Activated CD4-positive, alpha-beta memory T cell treated with anti-CD3 and anti-CD28 coated beads for 36 hours (primary cell): ENCODE measurements around the gene TMSB4X. TPM values are rescaled to one million over a fixed set of nuclear protein-coding genes. Genes with fewer than 3 reads are reported as not detected.
A peak's percentile ranks its signal among the peaks of the same experiment; 100 is the strongest.

Source experiments
- CTCF ChIA-PET: fragments of 350-600 bp; sonication (Branson Sonifier 250); formaldehyde crosslinking; loops from one replicate; lab custom pipeline; 2021; ENCODE audit warnings: antibody characterized with exemption, inconsistent platforms; lab: Charles Lee
- POLR2A ChIA-PET: fragments of 350-600 bp; sonication (Branson Sonifier 250); formaldehyde crosslinking; loops from one replicate; lab custom pipeline; 2021; ENCODE audit warnings: antibody characterized with exemption; lab: Charles Lee
- DNase-seq: peaks from one replicate; pipeline ENCODE4 v3.0.0-alpha.2; 2020
- H3K27ac Mint-ChIP-seq: one replicate; pipeline ENCODE4 v1.8.0; 2021; ENCODE audit warnings: mixed read lengths
- H3K27me3 Mint-ChIP-seq: one replicate; pipeline ENCODE4 v1.8.0; 2021; ENCODE audit warnings: mixed read lengths
- H3K36me3 Mint-ChIP-seq: one replicate; pipeline ENCODE4 v1.8.0; 2021; ENCODE audit warnings: mixed read lengths
- H3K4me1 Mint-ChIP-seq: one replicate; pipeline ENCODE4 v1.8.0; 2021; ENCODE audit warnings: low read depth, mixed read lengths
- H3K4me3 Mint-ChIP-seq: one replicate; pipeline ENCODE4 v1.8.0; 2021; ENCODE audit warnings: mild to moderate bottlenecking, mixed read lengths
- H3K9me3 Mint-ChIP-seq: one replicate; pipeline ENCODE4 v1.8.0; 2021; ENCODE audit warnings: mixed read lengths
- intact Hi-C: fragments of 100-400 bp; cut with micrococcal nuclease; formaldehyde crosslinking; loops from one replicate; pipeline ENCODE4 v1.15.1; 2023
- total RNA-seq, 2 experiments: library from RNA; stranded (reverse); gene quantifications; one replicate each; pipeline ENCODE4 v1.2.3, GENCODE V29; 2021

Gene TMSB4X
- total RNA-seq, 2 experiments from 2014 or later: 6,087 to 6,256 TPM

DNA sequence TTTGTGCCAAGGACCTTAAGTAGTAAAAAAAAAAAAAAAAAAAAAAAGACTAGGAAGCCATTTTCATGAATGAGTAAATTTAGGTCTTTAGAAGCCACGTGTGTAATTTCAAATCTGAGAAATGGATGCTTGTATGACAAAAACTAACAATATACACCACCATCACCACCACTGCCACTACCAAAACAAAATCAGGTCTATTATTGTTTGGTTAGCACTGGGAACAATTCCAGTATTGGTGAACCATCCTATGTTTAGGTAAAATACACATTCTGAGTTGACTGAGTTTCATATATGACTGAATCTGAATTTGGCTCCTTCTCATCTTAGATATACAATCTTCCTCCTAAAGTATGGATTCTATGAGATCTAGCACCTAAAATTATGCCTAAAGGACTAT is 8.8 kb upstream of the TMSB4X start:
- Mint-ChIP-seq H3K27ac (peak overlapping the region; percentile 96), H3K4me1 (peaks cover 50% of the 10 kb centered on the region), H3K36me3 (no peaks in the 10 kb centered on the region), H3K4me3 (peak overlapping the region; percentile 45), H3K9me3 (no peaks in the 10 kb centered on the region), H3K27me3 (no peaks in the 10 kb centered on the region)
- ChIA-PET CTCF (interaction anchor here (4.6 to 5.0 kb wide), 2 partner anchors 16 to 20 kb away, joined by 25 to 26 read pairs; no protein-coding TSS in a partner anchor), POLR2A (interaction anchor here (0.9 to 16.1 kb wide), 3 partner anchors 9 to 13 kb away, joined by 3 to 426 read pairs (median 8); partner anchors contain the start of gene TMSB4X)
- intact Hi-C loops: loop anchor here (1.0 kb wide), 1 partner anchor 10 kb away; no protein-coding TSS in a partner anchor
- no peak for DNase-seq

DNA sequence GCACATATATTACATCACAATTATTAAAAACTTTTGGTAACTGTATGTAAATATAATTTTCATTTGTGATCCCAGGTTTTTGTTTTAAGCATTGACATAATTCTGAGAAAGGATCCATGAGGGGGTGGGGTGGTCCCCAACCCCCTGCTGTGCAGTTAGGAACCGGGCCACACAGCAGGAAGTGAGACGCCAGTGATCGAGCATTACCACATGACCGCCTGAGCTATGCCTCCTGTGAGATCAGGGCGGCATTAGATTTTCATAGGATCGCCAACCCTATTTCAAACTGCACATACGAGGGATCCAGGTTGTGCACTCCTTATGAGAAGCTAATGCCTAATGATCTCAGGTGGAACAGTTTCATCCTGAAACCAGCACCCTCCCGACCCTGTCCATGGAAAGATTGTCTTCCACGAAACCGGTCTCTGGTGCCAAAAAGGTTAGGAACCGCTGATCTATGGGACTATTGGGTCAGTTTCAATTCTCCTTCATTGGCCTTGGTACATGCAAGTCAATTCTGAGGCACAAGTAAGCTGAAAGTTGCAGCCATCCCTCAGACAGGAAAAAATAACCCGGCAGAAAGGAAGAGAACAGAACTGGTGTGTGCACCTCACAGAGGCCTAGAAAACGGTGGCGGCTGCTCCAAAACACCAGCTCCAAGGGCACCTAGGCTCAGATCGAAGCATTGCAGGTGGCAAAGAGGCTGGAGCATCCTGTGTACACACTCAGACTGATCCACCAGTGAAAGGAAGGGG is 7.0 kb upstream of the TMSB4X start:
- Mint-ChIP-seq H3K4me1 (peaks cover 41% of the 10 kb centered on the region), H3K27ac (peak overlapping the region; percentile 96), H3K9me3 (no peaks in the 10 kb centered on the region), H3K4me3 (peak overlapping the region; percentile 82), H3K36me3 (peaks cover 10% of the 10 kb centered on the region), H3K27me3 (no peaks in the 10 kb centered on the region)
- ChIA-PET CTCF (interaction anchor here (0.6 to 5.0 kb wide), 6 partner anchors 13 to 62 kb away, joined by 3 to 26 read pairs (median 6); no protein-coding TSS in a partner anchor), POLR2A (interaction anchor here (0.6 to 16.1 kb wide), 6 partner anchors 10 to 123 kb away, joined by 4 to 426 read pairs (median 6); no protein-coding TSS in a partner anchor)
- intact Hi-C loops: no loop called here
- DNase-seq: peak; percentile 56

GRCh38 chrX:12970691-12971202 is 4.2 kb upstream of the TMSB4X start:
- intact Hi-C loops: loop anchor here (1.0 kb wide), 2 partner anchors 14 to 19 kb away; no protein-coding TSS in a partner anchor
- peaks cover 3% of the 10 kb centered on the region for H3K27me3 Mint-ChIP-seq
- CTCF ChIA-PET: interaction anchor here (1.1 to 4.6 kb wide), 6 partner anchors 13 to 122 kb away, joined by 3 to 25 read pairs (median 6); no protein-coding TSS in a partner anchor
- H3K4me1 Mint-ChIP-seq: peaks cover 32% of the 10 kb centered on the region
- peak overlapping the region; percentile 99 for H3K27ac Mint-ChIP-seq
- H3K4me3 Mint-ChIP-seq: peak overlapping the region; percentile 86
- H3K36me3 Mint-ChIP-seq: peaks cover 31% of the 10 kb centered on the region
- peak; percentile 70 for DNase-seq
- no peaks in the 10 kb centered on the region for H3K9me3 Mint-ChIP-seq
- POLR2A ChIA-PET: interaction anchor here (0.5 to 16.1 kb wide), 6 partner anchors 8 to 448 kb away, joined by 3 to 426 read pairs (median 4); no protein-coding TSS in a partner anchor

- peak; percentile 61 for DNase-seq
- POLR2A ChIA-PET: interaction anchor here (1.0 to 16.1 kb wide), 5 partner anchors 18 to 119 kb away, joined by 3 to 426 read pairs (median 71); no protein-coding TSS in a partner anchor
- H3K27me3 Mint-ChIP-seq: peaks cover 3% of the 10 kb centered on the region
- peak overlapping the region; percentile 99 for H3K27ac Mint-ChIP-seq
- CTCF ChIA-PET: interaction anchor here (1.1 to 1.9 kb wide), 6 partner anchors 14 to 121 kb away, joined by 3 to 8 read pairs (median 6); no protein-coding TSS in a partner anchor
- no peaks in the 10 kb centered on the region for H3K9me3 Mint-ChIP-seq
- intact Hi-C loops: no loop called here
- peaks cover 37% of the 10 kb centered on the region for H3K36me3 Mint-ChIP-seq
- peak overlapping the region; percentile 86 for H3K4me3 Mint-ChIP-seq
- H3K4me1 Mint-ChIP-seq: peaks cover 25% of the 10 kb centered on the region
These were observed 3.5 kb upstream of the TMSB4X start for GRCh38 chrX:12971282-12972003.

DNA sequence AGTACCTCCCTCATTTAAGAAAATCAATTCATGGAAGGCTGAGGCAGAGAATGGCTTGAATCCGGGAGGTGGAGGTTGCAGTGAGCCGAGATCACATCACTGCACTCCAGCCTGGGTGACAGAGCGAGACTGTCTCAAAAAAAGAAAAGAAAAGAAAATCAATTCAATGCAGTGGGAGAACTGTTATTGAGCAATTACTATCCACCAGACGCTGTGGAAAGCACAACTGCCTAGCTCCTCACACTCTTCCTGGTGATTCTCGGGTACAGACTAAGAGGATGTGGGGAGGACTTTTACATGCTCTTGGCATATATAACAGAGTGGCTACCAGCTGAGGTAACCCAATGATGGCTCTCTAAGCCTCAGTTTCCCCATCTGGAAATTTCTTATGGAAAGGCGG is 2.7 kb upstream of the TMSB4X start:
- DNase-seq: no peak
- H3K4me1 Mint-ChIP-seq: peaks cover 21% of the 10 kb centered on the region
- no peaks in the 10 kb centered on the region for H3K9me3 Mint-ChIP-seq
- peak overlapping the region; percentile 86 for H3K4me3 Mint-ChIP-seq
- H3K27ac Mint-ChIP-seq: peak overlapping the region; percentile 99
- peaks cover 44% of the 10 kb centered on the region for H3K36me3 Mint-ChIP-seq
- peaks cover 3% of the 10 kb centered on the region for H3K27me3 Mint-ChIP-seq
- POLR2A ChIA-PET: interaction anchor here (8.8 to 16.1 kb wide), 3 partner anchors 19 to 117 kb away, joined by 71 to 426 read pairs (median 192); no protein-coding TSS in a partner anchor
- CTCF ChIA-PET: interaction anchor here (1.2 to 1.9 kb wide), 4 partner anchors 17 to 115 kb away, joined by 3 to 8 read pairs (median 6); no protein-coding TSS in a partner anchor
- intact Hi-C loops: no loop called here

- CTCF ChIA-PET: interaction anchor here (1.2 to 1.9 kb wide), 5 partner anchors 18 to 119 kb away, joined by 3 to 8 read pairs (median 4); no protein-coding TSS in a partner anchor
- intact Hi-C loops: no loop called here
- H3K9me3 Mint-ChIP-seq: no peaks in the 10 kb centered on the region
These were observed 1.9 kb upstream of the TMSB4X start for GRCh38 chrX:12972878-12973560.

GRCh38 chrX:12973561-12974304 is 1.2 kb upstream of the TMSB4X start:
- intact Hi-C loops: loop anchor here (1.0 kb wide), 2 partner anchors 23 to 119 kb away; no protein-coding TSS in a partner anchor
- Mint-ChIP-seq H3K27me3 (peaks cover 3% of the 10 kb centered on the region), H3K36me3 (peaks cover 56% of the 10 kb centered on the region), H3K4me1 (peaks cover 21% of the 10 kb centered on the region), H3K27ac (peak overlapping the region; percentile 99), H3K9me3 (no peaks in the 10 kb centered on the region), H3K4me3 (peak overlapping the region; percentile 94)
- ChIA-PET CTCF (interaction anchor here (0.9 to 1.3 kb wide), 4 partner anchors 24 to 119 kb away, joined by 3 to 11 read pairs (median 4); no protein-coding TSS in a partner anchor), POLR2A (interaction anchor here (1.2 to 16.1 kb wide), 8 partner anchors 8 to 115 kb away, joined by 4 to 426 read pairs (median 12); no protein-coding TSS in a partner anchor)
- peak; percentile 66 for DNase-seq

More at GRCh38 chrX:12972878-12973560, 1.9 kb upstream of the TMSB4X start:
- peaks cover 24% of the 10 kb centered on the region for H3K4me1 Mint-ChIP-seq
- POLR2A ChIA-PET: interaction anchor here (1.2 to 16.1 kb wide), 6 partner anchors 13 to 116 kb away, joined by 4 to 426 read pairs (median 42); no protein-coding TSS in a partner anchor
- H3K4me3 Mint-ChIP-seq: peak overlapping the region; percentile 94
- H3K27ac Mint-ChIP-seq: peak overlapping the region; percentile 99
- H3K27me3 Mint-ChIP-seq: peaks cover 3% of the 10 kb centered on the region
- no peak for DNase-seq
- peaks cover 52% of the 10 kb centered on the region for H3K36me3 Mint-ChIP-seq

GRCh38 chrX:12974305-12974795 is 560 bp upstream of the TMSB4X start:
- CTCF ChIA-PET: interaction anchor here (0.6 to 1.3 kb wide), 5 partner anchors 18 to 514 kb away, joined by 3 to 11 read pairs (median 4); no protein-coding TSS in a partner anchor
- peaks cover 56% of the 10 kb centered on the region for H3K36me3 Mint-ChIP-seq
- intact Hi-C loops: loop anchor here (1.0 kb wide), 2 partner anchors 24 to 118 kb away; no protein-coding TSS in a partner anchor

DNA sequence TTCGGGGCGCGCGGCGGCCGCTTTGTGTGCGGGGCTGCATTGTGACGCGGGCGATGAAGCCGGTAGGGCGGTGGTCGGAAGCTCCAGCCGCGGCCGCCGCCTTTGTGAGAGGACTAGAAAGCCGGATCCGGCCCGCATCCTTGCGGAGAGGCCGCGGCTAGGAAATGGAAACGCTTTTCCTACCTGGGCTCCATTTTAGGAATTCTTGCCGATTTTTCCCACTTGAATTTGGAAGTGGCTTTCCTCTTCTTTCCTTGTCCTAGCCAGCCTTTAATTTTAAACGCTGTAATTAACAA is 708 bp downstream of the TMSB4X start:
- Mint-ChIP-seq H3K4me3 (peak overlapping the region; percentile 94), H3K27me3 (peaks cover 3% of the 10 kb centered on the region), H3K27ac (peak overlapping the region; percentile 99), H3K9me3 (no peaks in the 10 kb centered on the region), H3K36me3 (peaks cover 56% of the 10 kb centered on the region), H3K4me1 (peaks cover 18% of the 10 kb centered on the region)
- ChIA-PET CTCF (interaction anchor here (0.8 to 1.4 kb wide), 3 partner anchors 25 to 112 kb away, joined by 3 to 9 read pairs (median 4); no protein-coding TSS in a partner anchor), POLR2A (interaction anchor here (0.7 to 16.1 kb wide), 13 partner anchors 7 to 713 kb away, joined by 3 to 426 read pairs (median 8); partner anchors contain the start of gene RAB9A)
- DNase-seq: no peak
- intact Hi-C loops: loop anchor here (1.0 kb wide), 1 partner anchor 10 kb away; no protein-coding TSS in a partner anchor

More at GRCh38 chrX:12974305-12974795, 560 bp upstream of the TMSB4X start:
- Mint-ChIP-seq H3K9me3 (no peaks in the 10 kb centered on the region), H3K4me1 (peaks cover 18% of the 10 kb centered on the region), H3K27ac (peak overlapping the region; percentile 99), H3K27me3 (peaks cover 3% of the 10 kb centered on the region), H3K4me3 (peak overlapping the region; percentile 94)
- DNase-seq: peak; percentile 75
- POLR2A ChIA-PET: interaction anchor here (1.3 to 16.1 kb wide), 8 partner anchors 9 to 115 kb away, joined by 4 to 426 read pairs (median 12); no protein-coding TSS in a partner anchor
